ENCODE measurements around the gene HEXIM2. TPM values are rescaled to one million over a fixed set of nuclear protein-coding genes. Genes with fewer than 3 reads are reported as not detected.

HEXIM2 gene
- total and polyA plus RNA-seq, 2 experiments from 2014 or later = 9.0 to 9.5 TPM

- H3K27ac ChIP-seq (ENCODE audit: low read depth) = no peak overlapping the region
- H3K27me3 Mint-ChIP-seq (ENCODE audit: insufficient read depth, low read depth, poor library complexity) = peaks cover 38% of the 10 kb centered on the region
- no peaks in the 10 kb centered on the region for H3K9me2 ChIP-seq (ENCODE audit: insufficient read depth)
- H3K4me3 ChIP-seq = peak overlapping the region; percentile 86
- H3K9me3 Mint-ChIP-seq = no peaks in the 10 kb centered on the region
- peak overlapping the region; percentile 80 for H3K4me2 ChIP-seq
- TF ChIP-seq CTCF (conservative IDR thresholded peaks at IDR 0.05; ENCODE audit: low read depth in 2 of 2) (no peak), REST (IDR thresholded peaks at IDR 0.05; ENCODE audit: unreplicated experiment) (no peak), JUNB (IDR thresholded peaks at IDR 0.05; ENCODE audit: unreplicated experiment) (no peak), EZH2 (IDR thresholded peaks at IDR 0.05; ENCODE audit: low read depth, unreplicated experiment) (no peak), EZH2phosphoT487 (IDR thresholded peaks at IDR 0.05; ENCODE audit: unreplicated experiment) (no peak), ETS1 (IDR thresholded peaks at IDR 0.05) (no peak), CREB1 (CRISPR knock-in tag; IDR thresholded peaks at IDR 0.05; ENCODE audit: low read depth) (no peak), POLR2AphosphoS5 (IDR thresholded peaks at IDR 0.05; ENCODE audit: low read depth) (no peak), ZNF462 (CRISPR knock-in tag; IDR thresholded peaks at IDR 0.05) (no peak), NANOG (IDR thresholded peaks at IDR 0.05; ENCODE audit: borderline replicate concordance) (no peak)
- ATAC-seq = no peak
- H4K20me1 ChIP-seq (replicated peaks; ENCODE audit: insufficient read depth) = no peaks in the 10 kb centered on the region
- H3K4me1 ChIP-seq (ENCODE audit: insufficient read depth) = peaks cover 20% of the 10 kb centered on the region
- H3F3A ChIP-seq (replicated peaks; ENCODE audit: low read depth) = peaks cover 15% of the 10 kb centered on the region
- no peak overlapping the region for H3K27ac Mint-ChIP-seq
- peaks cover 7% of the 10 kb centered on the region for H3K79me2 ChIP-seq (replicated peaks; ENCODE audit: insufficient read depth)
- peaks cover 8% of the 10 kb centered on the region for H3K36me3 Mint-ChIP-seq (ENCODE audit: low read depth)
- DNase-seq (ENCODE audit: low spot score) = no peak
- no peaks in the 10 kb centered on the region for H3K27me3 ChIP-seq (ENCODE audit: insufficient read depth)
- H3K36me3 ChIP-seq (ENCODE audit: insufficient read depth) = no peaks in the 10 kb centered on the region
- H3K4me1 Mint-ChIP-seq = peaks cover 32% of the 10 kb centered on the region
- peak overlapping the region; percentile 92; the same call in 1 of the 2 replicates for H2AFZ ChIP-seq
- H3K4me3 Mint-ChIP-seq = peak overlapping the region; percentile 66; the same call in 2 of the 3 replicates
Measured at GRCh38 chr17:45145035-45145389, 16.7 kb upstream of the HEXIM2 start.

Measured in GM23338 (cell line).